Fibroblast of villous mesenchyme (primary cell): ENCODE measurements around the gene MCM8. TPM values are rescaled to one million over a fixed set of nuclear protein-coding genes. Genes with fewer than 3 reads are reported as not detected.

ENCODE experiments used
- DNase-seq: peaks from one replicate; pipeline ENCODE4 v3.0.0-alpha.2; 2010; ENCODE audit warnings: low read depth
- H3K4me3 ChIP-seq: 2 replicates; pipeline ENCODE4 v1.5.1; 2011; ENCODE audit warnings: low read depth, mild to moderate bottlenecking, low read length
- CTCF ChIP-seq: IDR thresholded peaks from 2 replicates; pipeline ENCODE4 v1.5.1; 2012; ENCODE audit warnings: low read depth, mild to moderate bottlenecking, low read length; ENCODE audit not compliant: insufficient read depth
- total RNA-seq: library from RNA; depleted of rRNA; stranded (reverse); fragments of >200 nt; gene quantifications from 2 replicates; pipeline ENCODE4 v1.2.3, GENCODE V29; 2012

Gene MCM8
- total RNA-seq, 1 donor, result 13.0 TPM

GRCh38 chr20:5918856-5919625 is 31.4 kb upstream of the MCM8 start:
- DNase-seq, result peak; percentile 51
- no peak for TF ChIP-seq CTCF
- H3K4me3 ChIP-seq, result no peak overlapping the region

- DNase-seq, result no peak
- TF ChIP-seq CTCF, result no peak
Measured at GRCh38 chr20:5919626-5920544, 30.6 kb upstream of the MCM8 start.

GRCh38 chr20:5920581-5920980 is 29.9 kb upstream of the MCM8 start:
- no peak for TF ChIP-seq CTCF
- no peak overlapping the region for H3K4me3 ChIP-seq
- no peak for DNase-seq

More at GRCh38 chr20:5919626-5920544, 30.6 kb upstream of the MCM8 start:
- no peak overlapping the region for H3K4me3 ChIP-seq

GRCh38 chr20:5923493-5923892 is 27.0 kb upstream of the MCM8 start:
- H3K4me3 ChIP-seq, result no peak overlapping the region
- DNase-seq, result no peak
- TF ChIP-seq CTCF, result no peak

GRCh38 chr20:5925551-5925950 is 24.9 kb upstream of the MCM8 start:
- no peak for TF ChIP-seq CTCF
- H3K4me3 ChIP-seq, result no peak overlapping the region
- DNase-seq, result no peak

- no peak overlapping the region for H3K4me3 ChIP-seq
- TF ChIP-seq CTCF, result no peak
- no peak for DNase-seq
Measured at GRCh38 chr20:5927749-5928462, 22.5 kb upstream of the MCM8 start.
